Stimulated activated CD4-positive, alpha-beta T cell treated with anti-CD3 and anti-CD28 coated beads, Interleukin-12 subunit alpha, Interleukin-12 subunit beta, amount 100 ng/mL, for 48 hours (primary cell): Measurements from ENCODE around the gene RRN3.
"Not testable (repeated sequence)": the region's sequence is repeated elsewhere in the genome, so short reads cannot be mapped to it uniquely, and the experiment has no call there.

Experiments used
- DNase-seq, 3 donors: peaks; one replicate each; pipeline ENCODE4 v3.0.0-alpha.2; 2020; ENCODE audit warnings: low read depth in 2 of 3, low spot score in 1 of 3

Gene RRN3

GRCh38 chr16:15028801-15029698, 65.0 kb downstream of the RRN3 start:
- DNase-seq = not testable (repeated sequence)

- DNase-seq = not testable (repeated sequence)
These were observed 65.7 kb downstream of the RRN3 start for GRCh38 chr16:15028345-15028715.

GRCh38 chr16:15027503-15028344, 66.3 kb downstream of the RRN3 start:
- not testable (repeated sequence) for DNase-seq

GRCh38 chr16:15027051-15027450, 67.0 kb downstream of the RRN3 start:
- DNase-seq = not testable (repeated sequence)

- not testable (repeated sequence) for DNase-seq
These were observed 68.7 kb downstream of the RRN3 start for GRCh38 chr16:15025234-15025951.

GRCh38 chr16:15024858-15025199, 69.2 kb downstream of the RRN3 start:
- not testable (repeated sequence) for DNase-seq

GRCh38 chr16:15023381-15024077, 70.5 kb downstream of the RRN3 start:
- not testable (repeated sequence) for DNase-seq

GRCh38 chr16:15022194-15022593, 71.9 kb downstream of the RRN3 start:
- not testable (repeated sequence) for DNase-seq

GRCh38 chr16:15021429-15021828, 72.6 kb downstream of the RRN3 start:
- DNase-seq = not testable (repeated sequence)

- DNase-seq = not testable (repeated sequence)
These were observed 77.0 kb downstream of the RRN3 start for GRCh38 chr16:15016951-15017580.

GRCh38 chr16:15016354-15016753, 77.7 kb downstream of the RRN3 start:
- DNase-seq = not testable (repeated sequence)

GRCh38 chr16:15015671-15016070, 78.4 kb downstream of the RRN3 start:
- DNase-seq = not testable (repeated sequence)

- DNase-seq = not testable (repeated sequence)
These were observed 81.1 kb downstream of the RRN3 start for GRCh38 chr16:15012941-15013340.
